Nephron (organoid): ENCODE results near the gene CHD8.
"Not testable (repeated sequence)": the region's sequence is repeated elsewhere in the genome, so short reads cannot be mapped to it uniquely, and the experiment has no call there.

ENCODE experiments used
- H3K27ac Mint-ChIP-seq, 3 experiments: 2 replicates each; pipeline ENCODE4 v1.8.0; 2020; ENCODE audit warnings: mixed read lengths in 3 of 3, mild to moderate bottlenecking in 2 of 3, moderate library complexity in 1 of 3
- H3K27me3 Mint-ChIP-seq: 2 replicates; pipeline ENCODE4 v1.8.0; 2021; ENCODE audit warnings: low read depth, mild to moderate bottlenecking, moderate library complexity, mixed read lengths
- H3K36me3 Mint-ChIP-seq: 2 replicates; pipeline ENCODE4 v1.8.0; 2020; ENCODE audit warnings: low read depth, mixed read lengths
- H3K4me1 Mint-ChIP-seq: 2 replicates; pipeline ENCODE4 v1.8.0; 2020; ENCODE audit warnings: mixed read lengths
- H3K4me3 Mint-ChIP-seq, 3 experiments: 2 replicates each; pipeline ENCODE4 v1.8.0; 2020; ENCODE audit warnings: mild to moderate bottlenecking in 3 of 3, mixed read lengths in 3 of 3, moderate library complexity in 2 of 3
- H3K9me3 Mint-ChIP-seq: 2 replicates; pipeline ENCODE4 v1.8.0; 2020; ENCODE audit warnings: mixed read lengths
- TF ChIP-seq, protein P1 (sequence below), 3 experiments: fragments of 200-600 bp; sonication (generic); IDR thresholded peaks; one replicate each; pipeline ENCODE4 v1.5.0; 2021; ENCODE audit warnings: antibody characterized with exemption in 3 of 3; ENCODE audit not compliant: unreplicated experiment in 3 of 3

CHD8 gene

DNA sequence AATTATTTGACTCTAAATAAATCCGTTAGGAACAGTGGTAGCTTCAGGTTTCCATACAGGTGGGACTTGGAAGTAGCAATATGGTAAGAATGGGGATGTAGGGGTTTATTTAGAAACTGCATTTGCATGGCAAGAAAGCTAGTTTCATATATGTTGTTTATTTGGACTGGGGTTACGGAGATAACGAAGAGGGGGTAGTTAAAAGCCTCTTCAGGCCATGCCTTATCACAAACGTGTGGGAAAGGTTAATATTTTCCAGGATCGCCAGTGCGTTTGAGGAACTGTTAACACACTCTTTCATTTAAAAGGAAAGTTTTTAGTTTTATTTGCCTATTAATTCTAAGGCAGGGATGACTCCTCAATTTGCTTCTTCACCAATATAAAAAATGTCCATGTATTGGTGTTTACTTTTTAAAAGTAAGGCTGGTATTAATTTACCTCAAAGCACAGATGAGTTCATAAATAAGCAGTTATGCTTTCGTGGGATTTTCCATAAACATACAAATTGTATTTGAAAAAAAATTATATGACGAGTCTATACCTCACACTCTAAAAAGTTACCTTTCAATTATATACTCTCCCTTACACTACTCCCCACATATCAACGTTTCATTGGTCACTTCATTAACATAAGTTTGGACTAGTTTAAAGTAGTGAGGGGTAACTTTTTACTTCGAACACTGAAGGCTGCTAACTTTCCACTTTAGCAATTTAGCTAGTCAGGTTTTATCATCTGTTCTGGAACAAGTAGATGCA, 20.0 kb upstream of the CHD8 start:
- Mint-ChIP-seq H3K4me3 (peak overlapping the region; percentile 95 to 98 (median 98)), H3K36me3 (peaks cover 34% of the 10 kb centered on the region), H3K27ac (peak overlapping the region; percentile 75 to 92 (median 89)), H3K9me3 (no peaks in the 10 kb centered on the region), H3K27me3 (no peaks in the 10 kb centered on the region), H3K4me1 (peaks cover 12% of the 10 kb centered on the region)
- TF ChIP-seq, protein P1, sequence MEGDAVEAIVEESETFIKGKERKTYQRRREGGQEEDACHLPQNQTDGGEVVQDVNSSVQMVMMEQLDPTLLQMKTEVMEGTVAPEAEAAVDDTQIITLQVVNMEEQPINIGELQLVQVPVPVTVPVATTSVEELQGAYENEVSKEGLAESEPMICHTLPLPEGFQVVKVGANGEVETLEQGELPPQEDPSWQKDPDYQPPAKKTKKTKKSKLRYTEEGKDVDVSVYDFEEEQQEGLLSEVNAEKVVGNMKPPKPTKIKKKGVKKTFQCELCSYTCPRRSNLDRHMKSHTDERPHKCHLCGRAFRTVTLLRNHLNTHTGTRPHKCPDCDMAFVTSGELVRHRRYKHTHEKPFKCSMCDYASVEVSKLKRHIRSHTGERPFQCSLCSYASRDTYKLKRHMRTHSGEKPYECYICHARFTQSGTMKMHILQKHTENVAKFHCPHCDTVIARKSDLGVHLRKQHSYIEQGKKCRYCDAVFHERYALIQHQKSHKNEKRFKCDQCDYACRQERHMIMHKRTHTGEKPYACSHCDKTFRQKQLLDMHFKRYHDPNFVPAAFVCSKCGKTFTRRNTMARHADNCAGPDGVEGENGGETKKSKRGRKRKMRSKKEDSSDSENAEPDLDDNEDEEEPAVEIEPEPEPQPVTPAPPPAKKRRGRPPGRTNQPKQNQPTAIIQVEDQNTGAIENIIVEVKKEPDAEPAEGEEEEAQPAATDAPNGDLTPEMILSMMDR (IDR thresholded peaks at IDR 0.05; ENCODE audit: unreplicated experiment in 3 of 3), result no peak

GRCh38 chr14:21467616-21468015, 11.7 kb upstream of the CHD8 start:
- Mint-ChIP-seq H3K27me3 (no peaks in the 10 kb centered on the region), H3K27ac (no peak overlapping the region), H3K9me3 (no peaks in the 10 kb centered on the region), H3K4me1 (no peaks in the 10 kb centered on the region), H3K36me3 (peaks cover 55% of the 10 kb centered on the region), H3K4me3 (no peak overlapping the region)
- TF ChIP-seq, protein P1 (IDR thresholded peaks at IDR 0.05; ENCODE audit: unreplicated experiment in 3 of 3), result no peak

GRCh38 chr14:21455592-21455911, 371 bp downstream of the CHD8 start:
- H3K9me3 Mint-ChIP-seq, result no peaks in the 10 kb centered on the region
- peaks cover 24% of the 10 kb centered on the region for H3K4me1 Mint-ChIP-seq
- peak overlapping the region; percentile 97 to 98 (median 98) for H3K4me3 Mint-ChIP-seq
- H3K36me3 Mint-ChIP-seq, result peaks cover 36% of the 10 kb centered on the region
- peak overlapping the region; percentile 100 for H3K27ac Mint-ChIP-seq
- H3K27me3 Mint-ChIP-seq, result no peaks in the 10 kb centered on the region
- TF ChIP-seq, protein P1 (IDR thresholded peaks at IDR 0.05; ENCODE audit: unreplicated experiment in 3 of 3), result no peak

GRCh38 chr14:21454843-21455544, 929 bp downstream of the CHD8 start:
- Mint-ChIP-seq H3K9me3 (no peaks in the 10 kb centered on the region), H3K36me3 (peaks cover 36% of the 10 kb centered on the region), H3K27ac (peak overlapping the region; percentile 100), H3K27me3 (no peaks in the 10 kb centered on the region), H3K4me1 (peaks cover 29% of the 10 kb centered on the region), H3K4me3 (peak overlapping the region; percentile 97 to 98 (median 98))
- TF ChIP-seq, protein P1 (IDR thresholded peaks at IDR 0.05; ENCODE audit: unreplicated experiment in 3 of 3), result no peak

DNA sequence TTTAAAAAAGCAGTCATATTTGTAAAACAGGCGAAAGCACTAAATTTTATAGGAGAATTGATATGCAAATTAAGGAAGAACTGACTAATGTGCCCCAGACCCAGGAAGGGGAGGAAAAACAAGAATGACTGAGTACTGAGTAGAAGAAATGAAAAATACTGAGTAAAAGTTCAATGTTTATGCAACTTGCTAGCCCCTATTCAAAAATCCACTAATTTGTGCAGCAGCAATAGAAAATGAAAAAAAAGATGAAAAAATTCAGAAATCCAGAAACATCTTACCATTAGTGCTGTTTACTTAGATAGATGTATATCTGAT, 6.1 kb downstream of the CHD8 start:
- Mint-ChIP-seq H3K27ac (peak overlapping the region in 2 of 3 experiments; percentile 3 to 44), H3K9me3 (no peaks in the 10 kb centered on the region), H3K36me3 (peaks cover 28% of the 10 kb centered on the region), H3K4me1 (peaks cover 25% of the 10 kb centered on the region), H3K27me3 (no peaks in the 10 kb centered on the region), H3K4me3 (no peak overlapping the region)
- TF ChIP-seq, protein P1 (IDR thresholded peaks at IDR 0.05; ENCODE audit: unreplicated experiment in 3 of 3), result no peak

DNA sequence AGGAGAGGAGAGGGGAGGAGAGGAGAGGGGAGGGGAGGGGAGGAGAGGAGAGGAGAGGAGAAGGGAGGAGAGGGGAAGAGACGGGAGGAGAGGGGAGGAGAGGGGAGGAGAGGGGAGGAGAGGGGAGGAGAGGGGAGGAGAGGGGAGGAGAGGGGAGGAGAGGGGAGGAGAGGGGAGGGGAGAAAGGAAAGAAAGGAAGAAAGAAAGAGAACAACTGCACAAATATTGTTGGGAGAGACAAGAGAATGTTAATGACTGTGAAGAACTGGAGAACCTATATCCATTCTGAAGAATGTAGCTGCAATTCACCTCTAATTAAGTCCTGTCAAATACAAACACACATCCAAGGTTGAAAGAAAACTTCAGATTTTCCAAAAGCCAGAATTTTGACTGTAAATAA, 13.3 kb downstream of the CHD8 start:
- H3K27ac Mint-ChIP-seq, result peak overlapping the region in 1 of 3 experiments; percentile 31
- not testable (repeated sequence) for H3K27me3 Mint-ChIP-seq, H3K4me1 Mint-ChIP-seq, H3K4me3 Mint-ChIP-seq, H3K9me3 Mint-ChIP-seq
- H3K36me3 Mint-ChIP-seq, result peaks cover 12% of the 10 kb centered on the region
